ES-I3 (cell line): ENCODE data around the gene NABP1.
"Not testable (repeated sequence)": the region's sequence is repeated elsewhere in the genome, so short reads cannot be mapped to it uniquely, and the experiment has no call there.

Experiments
- H3K36me3 ChIP-seq: 2 replicates; pipeline ENCODE4 v1.6.1; 2013; ENCODE audit warnings: mild to moderate bottlenecking, low read length, control low read depth, moderate library complexity; ENCODE audit not compliant: insufficient read depth
- H3K4me1 ChIP-seq: 2 replicates; pipeline ENCODE4 v1.6.1; 2013; ENCODE audit warnings: mild to moderate bottlenecking, control low read depth, low read length; ENCODE audit not compliant: insufficient read depth
- H3K9ac ChIP-seq: 2 replicates; pipeline ENCODE4 v1.6.1; 2013; ENCODE audit warnings: low read depth, mild to moderate bottlenecking, low read length, moderate library complexity
- H3K9me3 ChIP-seq: 2 replicates; pipeline ENCODE4 v1.6.1; 2013; ENCODE audit warnings: mild to moderate bottlenecking, low read length, moderate library complexity; ENCODE audit not compliant: control insufficient read depth, insufficient read depth

The NABP1 gene

DNA sequence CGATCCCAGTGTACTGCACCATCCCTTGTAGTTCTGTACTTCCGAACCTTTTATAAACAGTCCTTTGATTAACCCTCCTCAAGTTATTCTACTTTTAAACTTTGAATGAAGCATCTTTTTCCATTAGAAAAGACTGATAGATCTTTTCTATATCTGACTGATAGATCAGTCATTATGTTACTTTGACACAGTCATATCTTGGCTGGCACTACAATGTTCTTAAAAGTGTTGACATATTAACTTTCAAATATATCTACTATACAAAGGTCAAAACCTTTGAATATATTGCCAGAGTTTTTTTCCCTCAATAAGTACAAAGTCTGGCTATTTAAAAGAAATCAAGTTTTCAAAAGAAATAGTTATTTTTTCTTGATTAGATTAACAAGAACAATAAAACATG lies 35.4 kb upstream of the NABP1 start:
- no peak overlapping the region for H3K9ac ChIP-seq
- no peaks in the 10 kb centered on the region for H3K36me3 ChIP-seq
- no peaks in the 10 kb centered on the region for H3K9me3 ChIP-seq
- H3K4me1 ChIP-seq: peaks cover 12% of the 10 kb centered on the region

GRCh38 chr2:191643429-191643828 lies 34.5 kb upstream of the NABP1 start:
- Histone ChIP-seq H3K36me3 (no peaks in the 10 kb centered on the region), H3K9me3 (no peaks in the 10 kb centered on the region), H3K9ac (no peak overlapping the region), H3K4me1 (peaks cover 3% of the 10 kb centered on the region; the same call in 1 of the 2 replicates)

GRCh38 chr2:191644613-191645012 lies 33.3 kb upstream of the NABP1 start:
- H3K36me3 ChIP-seq, H3K4me1 ChIP-seq, H3K9ac ChIP-seq, H3K9me3 ChIP-seq: not testable (repeated sequence)

DNA sequence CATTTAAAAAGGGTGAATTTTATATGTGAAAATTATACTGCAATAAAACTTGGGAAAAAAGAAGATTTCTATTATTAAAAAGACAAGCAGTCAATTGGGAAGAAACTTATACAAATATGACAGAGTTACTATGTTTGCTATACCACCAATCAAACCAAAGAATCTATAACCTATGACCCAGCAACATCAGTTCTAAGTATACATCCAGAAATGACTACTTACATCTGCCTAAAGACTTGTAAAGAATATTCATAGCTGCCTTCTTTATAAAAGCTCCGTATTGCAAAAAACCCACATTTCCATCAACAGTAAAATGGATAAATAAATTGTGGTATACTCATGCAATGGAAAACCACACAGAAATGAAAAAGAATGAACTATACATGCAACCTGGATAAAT lies 32.9 kb upstream of the NABP1 start:
- H3K9ac ChIP-seq: no peak overlapping the region
- no peaks in the 10 kb centered on the region for H3K36me3 ChIP-seq
- no peaks in the 10 kb centered on the region for H3K4me1 ChIP-seq
- no peaks in the 10 kb centered on the region for H3K9me3 ChIP-seq

DNA sequence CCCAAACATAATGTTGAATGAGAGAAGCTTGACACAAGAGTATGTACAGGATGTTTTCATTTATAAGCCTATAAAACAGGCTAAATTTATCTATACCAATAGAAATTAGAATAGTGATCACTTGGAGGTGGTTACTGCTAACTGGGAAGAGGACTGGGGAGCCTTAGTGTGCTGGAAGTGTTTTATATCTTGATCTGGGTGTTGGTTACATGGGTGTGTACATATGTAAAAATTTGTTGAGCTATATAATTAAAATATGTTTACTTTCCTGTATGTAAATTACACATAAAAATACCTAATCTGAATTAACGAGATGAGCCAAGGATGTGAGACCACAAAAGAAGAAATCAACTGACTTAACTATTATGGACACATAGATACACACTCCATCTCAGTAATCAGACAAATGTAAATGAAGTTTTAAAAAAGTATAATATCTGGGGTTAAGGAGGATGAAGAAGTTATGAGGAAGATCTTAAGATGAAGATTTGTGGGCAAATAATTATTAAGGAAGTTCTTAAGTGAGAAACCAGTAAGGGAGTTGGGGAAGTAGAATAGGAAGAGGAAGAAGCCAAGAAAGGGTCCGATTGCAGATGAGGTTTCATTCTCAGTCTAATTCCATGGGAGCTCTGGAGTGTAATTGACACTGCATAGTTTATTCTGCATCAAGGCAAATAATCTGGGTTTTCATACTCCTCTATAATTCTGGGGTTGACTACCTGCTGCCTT lies 32.3 kb upstream of the NABP1 start:
- Histone ChIP-seq H3K4me1 (no peaks in the 10 kb centered on the region), H3K36me3 (no peaks in the 10 kb centered on the region), H3K9me3 (no peaks in the 10 kb centered on the region), H3K9ac (no peak overlapping the region)

- H3K4me1 ChIP-seq: no peaks in the 10 kb centered on the region; the same call in 1 of the 2 replicates
- no peaks in the 10 kb centered on the region for H3K9me3 ChIP-seq
- no peak overlapping the region for H3K9ac ChIP-seq
- no peaks in the 10 kb centered on the region for H3K36me3 ChIP-seq
These were observed 31.6 kb upstream of the NABP1 start for GRCh38 chr2:191646163-191646902.

GRCh38 chr2:191649519-191649918 lies 28.4 kb upstream of the NABP1 start:
- Histone ChIP-seq H3K36me3 (no peaks in the 10 kb centered on the region), H3K9me3 (no peaks in the 10 kb centered on the region), H3K9ac (no peak overlapping the region), H3K4me1 (no peaks in the 10 kb centered on the region; the same call in 1 of the 2 replicates)

DNA sequence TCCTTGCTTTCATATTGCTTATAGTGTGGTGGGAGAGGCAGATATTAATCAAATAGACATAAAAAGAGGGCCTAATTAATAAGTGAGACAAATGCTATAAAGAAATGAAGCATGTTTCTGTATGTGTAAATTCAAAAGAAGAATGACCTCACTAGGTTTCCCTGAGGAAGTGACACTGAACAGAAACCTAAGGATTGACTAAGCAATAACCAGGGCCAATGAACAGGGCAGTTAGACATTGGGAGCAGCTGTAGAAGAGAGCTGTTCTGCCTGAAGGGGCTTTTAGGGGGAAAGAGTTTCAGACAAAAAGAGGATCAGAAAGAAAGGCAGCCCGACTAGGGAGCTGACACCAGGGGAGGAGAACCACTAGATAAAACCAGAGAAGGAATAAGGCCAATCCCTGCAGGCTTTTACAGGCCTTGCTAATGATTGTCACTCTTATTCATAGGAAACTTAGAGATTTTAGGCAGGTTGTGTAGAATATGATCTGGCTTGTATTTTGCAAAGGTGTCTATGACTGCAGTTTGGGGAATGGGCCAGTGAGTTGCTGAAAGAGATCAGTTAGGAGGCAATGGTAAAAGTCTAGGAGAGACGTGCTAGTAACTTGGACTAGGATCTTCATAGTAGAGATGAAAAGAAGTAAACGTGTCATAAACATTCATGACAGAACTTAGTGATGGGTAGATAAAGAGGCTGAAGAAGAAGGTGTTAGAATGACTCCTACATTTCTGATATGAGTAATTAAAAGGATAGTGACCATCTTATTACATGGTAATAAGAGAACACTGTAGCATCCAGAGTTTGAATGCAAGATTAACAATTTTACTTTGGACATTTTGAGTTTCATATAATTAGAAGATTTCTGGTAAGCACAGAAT lies 26.8 kb upstream of the NABP1 start:
- no peak overlapping the region; the same call in 1 of the 2 replicates for H3K9ac ChIP-seq
- H3K9me3 ChIP-seq: no peaks in the 10 kb centered on the region
- H3K36me3 ChIP-seq: no peaks in the 10 kb centered on the region
- no peaks in the 10 kb centered on the region; the same call in 1 of the 2 replicates for H3K4me1 ChIP-seq

GRCh38 chr2:191653667-191654391 lies 24.1 kb upstream of the NABP1 start:
- no peaks in the 10 kb centered on the region; the same call in 1 of the 2 replicates for H3K4me1 ChIP-seq
- H3K36me3 ChIP-seq: no peaks in the 10 kb centered on the region
- no peaks in the 10 kb centered on the region for H3K9me3 ChIP-seq
- no peak overlapping the region for H3K9ac ChIP-seq

DNA sequence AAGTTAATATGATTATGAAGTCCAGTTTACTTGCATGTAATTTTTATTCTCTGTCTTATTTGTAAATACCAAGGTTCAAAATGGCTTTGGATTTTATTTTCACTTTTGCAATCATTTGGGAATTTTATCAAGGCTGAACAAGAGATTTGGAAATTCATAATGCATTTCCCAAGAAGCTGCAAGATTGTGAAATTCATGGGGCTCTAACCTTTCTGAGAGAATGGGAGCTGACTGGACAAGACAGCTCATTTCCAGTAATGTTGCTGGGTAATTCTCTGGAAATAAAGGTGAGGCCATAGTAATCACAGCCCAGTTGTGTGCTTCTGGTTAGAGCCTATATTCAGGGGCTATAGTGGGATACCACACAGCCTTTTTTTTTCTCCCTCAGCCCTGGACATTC lies 21.5 kb upstream of the NABP1 start:
- Histone ChIP-seq H3K36me3 (no peaks in the 10 kb centered on the region), H3K9ac (no peak overlapping the region), H3K9me3 (no peaks in the 10 kb centered on the region), H3K4me1 (no peaks in the 10 kb centered on the region)

GRCh38 chr2:191656792-191657191 lies 21.1 kb upstream of the NABP1 start:
- H3K9ac ChIP-seq: no peak overlapping the region
- H3K36me3 ChIP-seq: no peaks in the 10 kb centered on the region
- H3K4me1 ChIP-seq: no peaks in the 10 kb centered on the region
- no peaks in the 10 kb centered on the region for H3K9me3 ChIP-seq

GRCh38 chr2:191657977-191658376 lies 20.0 kb upstream of the NABP1 start:
- Histone ChIP-seq H3K9ac (no peak overlapping the region), H3K36me3 (no peaks in the 10 kb centered on the region), H3K9me3 (no peaks in the 10 kb centered on the region), H3K4me1 (no peaks in the 10 kb centered on the region)

- H3K4me1 ChIP-seq: no peaks in the 10 kb centered on the region
These were observed 18.7 kb upstream of the NABP1 start for GRCh38 chr2:191659198-191659597.

GRCh38 chr2:191660575-191660974 lies 17.4 kb upstream of the NABP1 start:
- no peak overlapping the region for H3K9ac ChIP-seq
- no peaks in the 10 kb centered on the region for H3K36me3 ChIP-seq
- no peaks in the 10 kb centered on the region for H3K4me1 ChIP-seq
- no peaks in the 10 kb centered on the region for H3K9me3 ChIP-seq

More at GRCh38 chr2:191659198-191659597, 18.7 kb upstream of the NABP1 start:
- H3K36me3 ChIP-seq: no peaks in the 10 kb centered on the region
- H3K9me3 ChIP-seq: no peaks in the 10 kb centered on the region
- H3K9ac ChIP-seq: no peak overlapping the region
